OCI-LY7 (cell line): ENCODE results near the gene KCNE2. TPM values are rescaled to one million over a fixed set of nuclear protein-coding genes. Genes with fewer than 3 reads are reported as not detected.

Experiments
- BruUV-seq: library from RNA; stranded (reverse); fragments of 400-500 nt; replicated peaks from 2 replicates; lab custom pipeline; 2021; lab: Mats Ljungman, UMichigan
- CTCF ChIA-PET: fragments of 300-600 bp; sonication (Branson Sonifier 250); formaldehyde crosslinking; loops from one replicate; lab custom pipeline; 2022; ENCODE audit warnings: antibody characterized with exemption; ENCODE audit not compliant: unreplicated experiment; lab: Charles Lee
- POLR2A ChIA-PET: fragments of 300-600 bp; sonication (Branson Sonifier 250); formaldehyde crosslinking; loops from one replicate; lab custom pipeline; 2022; ENCODE audit warnings: antibody characterized with exemption; lab: Charles Lee
- DNase-seq: peaks from one replicate; pipeline ENCODE4 v3.0.0-alpha.2; 2015; ENCODE audit warnings: low spot score
- H2AFZ ChIP-seq: fragments of 200-600 bp; sonication (generic), shearing (Covaris generic); 2 replicates; pipeline ENCODE4 v1.6.1; 2014; ENCODE audit warnings: mild to moderate bottlenecking, antibody characterized with exemption, low read length, moderate library complexity
- H3K27ac ChIP-seq: fragments of 200-600 bp; sonication (generic); 2 replicates; pipeline ENCODE4 v1.5.1; 2014; ENCODE audit warnings: mixed run types, low read depth, mild to moderate bottlenecking, moderate library complexity, low read length, inconsistent platforms; ENCODE audit not compliant: poor library complexity, severe bottlenecking
- H3K36me3 ChIP-seq: fragments of 200-600 bp; sonication (generic); 2 replicates; pipeline ENCODE4 v1.6.1; 2014; ENCODE audit warnings: mild to moderate bottlenecking, antibody characterized with exemption, low read length, moderate library complexity, mixed read lengths; ENCODE audit not compliant: insufficient read depth
- H3K4me1 ChIP-seq: fragments of 200-600 bp; sonication (generic); 2 replicates; pipeline ENCODE4 v1.5.1; 2014; ENCODE audit warnings: mild to moderate bottlenecking, low read length; ENCODE audit not compliant: insufficient read depth, poor library complexity, severe bottlenecking
- H3K4me2 ChIP-seq: fragments of 200-600 bp; sonication (generic); 2 replicates; pipeline ENCODE4 v1.6.1; 2014; ENCODE audit warnings: mild to moderate bottlenecking, low read length
- H3K4me3 ChIP-seq: fragments of 200-600 bp; sonication (generic); 2 replicates; pipeline ENCODE4 v1.5.1; 2014; ENCODE audit warnings: mild to moderate bottlenecking, low read depth, low read length; ENCODE audit not compliant: poor library complexity, severe bottlenecking
- H3K79me2 ChIP-seq: fragments of 200-600 bp; sonication (generic); 2 replicates; pipeline ENCODE4 v1.6.1; 2016; ENCODE audit warnings: low read depth, mild to moderate bottlenecking, low read length, moderate library complexity, mixed read lengths; ENCODE audit not compliant: insufficient read depth
- H3K9me2 ChIP-seq: fragments of 200-600 bp; sonication (generic); 2 replicates; pipeline ENCODE4 v1.6.1; 2016; ENCODE audit warnings: mild to moderate bottlenecking, low read length, mixed read lengths; ENCODE audit not compliant: insufficient read depth
- H3K9me3 ChIP-seq: fragments of 200-600 bp; sonication (generic); 2 replicates; pipeline ENCODE4 v1.6.1; 2014; ENCODE audit warnings: mild to moderate bottlenecking, mixed run types, low read length, mixed read lengths
- H4K20me1 ChIP-seq: fragments of 200-600 bp; sonication (generic); 2 replicates; pipeline ENCODE4 v1.6.1; 2014; ENCODE audit warnings: mild to moderate bottlenecking, antibody characterized with exemption, low read length, moderate library complexity, mixed read lengths; ENCODE audit not compliant: insufficient read depth
- EZH2phosphoT487 ChIP-seq: fragments of 200-600 bp; sonication (generic); IDR thresholded peaks from 2 replicates; pipeline ENCODE4 v1.6.1; 2018; ENCODE audit warnings: low read depth, borderline replicate concordance, mild to moderate bottlenecking, mixed run types, antibody characterized with exemption, low read length, moderate library complexity, mixed read lengths
- intact Hi-C: fragments of 100-400 bp; cut with micrococcal nuclease; formaldehyde crosslinking; loops from one replicate; pipeline ENCODE4 v1.10.0; 2022; ENCODE audit not compliant: unreplicated experiment
- total RNA-seq, 2 experiments: library from RNA; depleted of rRNA in 1 of 2; stranded (reverse); fragments of >200 nt in 1 of 2; shearing (Covaris generic) in 1 of 2; gene quantifications; 2 replicates each; pipeline ENCODE4 v1.2.3, GENCODE V29; 2014 to 2022
- TF ChIP-seq, protein P1 (sequence below): fragments of 200-600 bp; sonication (generic); conservative IDR thresholded peaks from 2 replicates; pipeline ENCODE4 v1.5.1; 2014; ENCODE audit warnings: mild to moderate bottlenecking, antibody characterized with exemption, low read length, moderate library complexity, mixed read lengths

The KCNE2 gene
- total RNA-seq, 2 experiments from 2014 or later = not detected

GRCh38 chr21:34333121-34333739 lies 30.6 kb upstream of the KCNE2 start:
- ChIA-PET CTCF (interaction anchor here (0.7 kb wide), 1 partner anchor 409 kb away, joined by 3 read pairs; no protein-coding TSS in a partner anchor), POLR2A (interaction anchor here (0.6 to 0.8 kb wide), 4 partner anchors 26 to 872 kb away, joined by 3 to 4 read pairs (median 4); no protein-coding TSS in a partner anchor)
- no peak for TF ChIP-seq EZH2phosphoT487
- TF ChIP-seq, protein P1, sequence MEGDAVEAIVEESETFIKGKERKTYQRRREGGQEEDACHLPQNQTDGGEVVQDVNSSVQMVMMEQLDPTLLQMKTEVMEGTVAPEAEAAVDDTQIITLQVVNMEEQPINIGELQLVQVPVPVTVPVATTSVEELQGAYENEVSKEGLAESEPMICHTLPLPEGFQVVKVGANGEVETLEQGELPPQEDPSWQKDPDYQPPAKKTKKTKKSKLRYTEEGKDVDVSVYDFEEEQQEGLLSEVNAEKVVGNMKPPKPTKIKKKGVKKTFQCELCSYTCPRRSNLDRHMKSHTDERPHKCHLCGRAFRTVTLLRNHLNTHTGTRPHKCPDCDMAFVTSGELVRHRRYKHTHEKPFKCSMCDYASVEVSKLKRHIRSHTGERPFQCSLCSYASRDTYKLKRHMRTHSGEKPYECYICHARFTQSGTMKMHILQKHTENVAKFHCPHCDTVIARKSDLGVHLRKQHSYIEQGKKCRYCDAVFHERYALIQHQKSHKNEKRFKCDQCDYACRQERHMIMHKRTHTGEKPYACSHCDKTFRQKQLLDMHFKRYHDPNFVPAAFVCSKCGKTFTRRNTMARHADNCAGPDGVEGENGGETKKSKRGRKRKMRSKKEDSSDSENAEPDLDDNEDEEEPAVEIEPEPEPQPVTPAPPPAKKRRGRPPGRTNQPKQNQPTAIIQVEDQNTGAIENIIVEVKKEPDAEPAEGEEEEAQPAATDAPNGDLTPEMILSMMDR = no peak
- Histone ChIP-seq H3K9me2 (no peaks in the 10 kb centered on the region), H3K4me3 (no peak overlapping the region), H2AFZ (no peak overlapping the region), H3K4me2 (no peak overlapping the region), H3K27ac (no peak overlapping the region), H3K36me3 (no peaks in the 10 kb centered on the region), H3K79me2 (no peaks in the 10 kb centered on the region), H3K9me3 (no peaks in the 10 kb centered on the region), H3K4me1 (no peaks in the 10 kb centered on the region), H4K20me1 (no peaks in the 10 kb centered on the region)
- DNase-seq = no peak
- intact Hi-C loops = no loop called here
- no TSS peak for BruUV-seq

- Histone ChIP-seq H3K9me3 (no peaks in the 10 kb centered on the region), H3K9me2 (no peaks in the 10 kb centered on the region), H3K4me1 (no peaks in the 10 kb centered on the region), H2AFZ (no peak overlapping the region), H3K36me3 (no peaks in the 10 kb centered on the region), H3K4me3 (no peak overlapping the region), H3K4me2 (no peak overlapping the region), H3K27ac (no peak overlapping the region), H4K20me1 (no peaks in the 10 kb centered on the region), H3K79me2 (no peaks in the 10 kb centered on the region)
- no peak for DNase-seq
- no peak for TF ChIP-seq EZH2phosphoT487
- TF ChIP-seq, protein P1 = no peak
- ChIA-PET CTCF (no interaction called here), POLR2A (no interaction called here)
- intact Hi-C loops = no loop called here
- BruUV-seq = no TSS peak
Observed at GRCh38 chr21:34335316-34335715, 28.5 kb upstream of the KCNE2 start.

- Histone ChIP-seq H3K9me3 (no peaks in the 10 kb centered on the region), H4K20me1 (no peaks in the 10 kb centered on the region), H3K79me2 (no peaks in the 10 kb centered on the region), H3K4me2 (no peak overlapping the region), H3K4me1 (no peaks in the 10 kb centered on the region), H3K9me2 (no peaks in the 10 kb centered on the region), H3K36me3 (no peaks in the 10 kb centered on the region), H2AFZ (no peak overlapping the region), H3K27ac (no peak overlapping the region), H3K4me3 (no peak overlapping the region)
- BruUV-seq = no TSS peak
- ChIA-PET CTCF (no interaction called here), POLR2A (no interaction called here)
- intact Hi-C loops = no loop called here
- DNase-seq = no peak
- TF ChIP-seq, protein P1 = no peak
- no peak for TF ChIP-seq EZH2phosphoT487
Observed at GRCh38 chr21:34336245-34336644, 27.6 kb upstream of the KCNE2 start.
